ENCODE data around the gene TCL1A. TPM values are rescaled to one million over a fixed set of nuclear protein-coding genes. Genes with fewer than 3 reads are reported as not detected.

Gene TCL1A
- polyA plus RNA-seq, 1 donor (not counting 4 experiments of a cell fraction or from before 2014, with no cell fraction given): not detected

DNA sequence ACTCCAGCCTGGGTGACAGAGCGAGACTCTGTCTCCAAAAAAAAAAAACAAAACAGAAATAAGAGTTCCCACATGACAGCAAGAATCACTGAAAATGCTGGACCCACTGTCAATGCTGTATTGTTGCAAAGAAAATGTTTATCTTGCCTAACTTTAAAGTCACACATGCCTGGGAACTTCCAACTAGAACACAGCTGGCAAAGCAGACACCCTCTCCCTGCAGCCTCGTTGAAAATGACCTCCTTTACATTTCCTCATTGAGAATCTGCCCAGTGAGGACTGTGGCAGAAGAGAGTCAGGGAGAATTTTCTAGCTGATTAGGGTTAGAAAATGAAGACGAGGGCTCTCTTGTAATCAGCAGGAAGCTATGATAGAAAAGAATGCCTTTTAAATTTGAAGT, 42.8 kb upstream of the TCL1A start:
- DNase-seq (ENCODE audit: low read depth, low spot score) (no peak), FAIRE-seq (no peak)
- Histone ChIP-seq H3K4me2 (ENCODE audit: control insufficient read depth, extremely low read depth, insufficient read depth, low read depth, low read length) (no peak overlapping the region), H3K4me3 (ENCODE audit: control insufficient read depth in 2 of 3, extremely low read depth in 1 of 3, insufficient read depth in 2 of 3, low read depth in 1 of 3, low read length in 3 of 3) (no peak overlapping the region), H3K4me1 (ENCODE audit: control insufficient read depth, extremely low read depth, insufficient read depth, low read length) (no peaks in the 10 kb centered on the region), H3K9me3 (ENCODE audit: control insufficient read depth, low read depth, low read length) (no peaks in the 10 kb centered on the region), H4K20me1 (ENCODE audit: control insufficient read depth, extremely low read depth, insufficient read depth, low read length) (no peaks in the 10 kb centered on the region), H3K27me3 (ENCODE audit: control insufficient read depth, extremely low read depth, insufficient read depth, low read length) (no peaks in the 10 kb centered on the region), H3K36me3 (ENCODE audit: control insufficient read depth in 2 of 2, extremely low read depth in 1 of 2, insufficient read depth in 2 of 2, low read length in 2 of 2) (no peaks in the 10 kb centered on the region), H3K9me1 (ENCODE audit: control insufficient read depth, extremely low read depth, insufficient read depth, low read length) (no peaks in the 10 kb centered on the region), H3K79me2 (ENCODE audit: control insufficient read depth, insufficient read depth, low read length) (no peaks in the 10 kb centered on the region), H3K27ac (ENCODE audit: control insufficient read depth, insufficient read depth, low read length) (no peak overlapping the region), H3K9ac (ENCODE audit: control insufficient read depth, extremely low read depth, insufficient read depth, low read length) (no peak overlapping the region), H2AFZ (ENCODE audit: control insufficient read depth, low read length) (no peak overlapping the region)
- TF ChIP-seq, protein P1, sequence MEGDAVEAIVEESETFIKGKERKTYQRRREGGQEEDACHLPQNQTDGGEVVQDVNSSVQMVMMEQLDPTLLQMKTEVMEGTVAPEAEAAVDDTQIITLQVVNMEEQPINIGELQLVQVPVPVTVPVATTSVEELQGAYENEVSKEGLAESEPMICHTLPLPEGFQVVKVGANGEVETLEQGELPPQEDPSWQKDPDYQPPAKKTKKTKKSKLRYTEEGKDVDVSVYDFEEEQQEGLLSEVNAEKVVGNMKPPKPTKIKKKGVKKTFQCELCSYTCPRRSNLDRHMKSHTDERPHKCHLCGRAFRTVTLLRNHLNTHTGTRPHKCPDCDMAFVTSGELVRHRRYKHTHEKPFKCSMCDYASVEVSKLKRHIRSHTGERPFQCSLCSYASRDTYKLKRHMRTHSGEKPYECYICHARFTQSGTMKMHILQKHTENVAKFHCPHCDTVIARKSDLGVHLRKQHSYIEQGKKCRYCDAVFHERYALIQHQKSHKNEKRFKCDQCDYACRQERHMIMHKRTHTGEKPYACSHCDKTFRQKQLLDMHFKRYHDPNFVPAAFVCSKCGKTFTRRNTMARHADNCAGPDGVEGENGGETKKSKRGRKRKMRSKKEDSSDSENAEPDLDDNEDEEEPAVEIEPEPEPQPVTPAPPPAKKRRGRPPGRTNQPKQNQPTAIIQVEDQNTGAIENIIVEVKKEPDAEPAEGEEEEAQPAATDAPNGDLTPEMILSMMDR (optimal IDR thresholded peaks at IDR 0.05 in 1 of 3, IDR thresholded peaks at IDR 0.05 in 1 of 3, conservative IDR thresholded peaks at IDR 0.05 in 1 of 3; ENCODE audit: extremely low read depth in 1 of 3, insufficient read depth in 2 of 3, low read length in 3 of 3): no peak
- no peak for TF ChIP-seq EZH2 (IDR thresholded peaks at IDR 0.05; ENCODE audit: low read length)
- dilution Hi-C loops (cut with MboI; ENCODE audit: extremely low pct_ligation_motif_present, low sequenced_read_pairs): no loop called here

DNA sequence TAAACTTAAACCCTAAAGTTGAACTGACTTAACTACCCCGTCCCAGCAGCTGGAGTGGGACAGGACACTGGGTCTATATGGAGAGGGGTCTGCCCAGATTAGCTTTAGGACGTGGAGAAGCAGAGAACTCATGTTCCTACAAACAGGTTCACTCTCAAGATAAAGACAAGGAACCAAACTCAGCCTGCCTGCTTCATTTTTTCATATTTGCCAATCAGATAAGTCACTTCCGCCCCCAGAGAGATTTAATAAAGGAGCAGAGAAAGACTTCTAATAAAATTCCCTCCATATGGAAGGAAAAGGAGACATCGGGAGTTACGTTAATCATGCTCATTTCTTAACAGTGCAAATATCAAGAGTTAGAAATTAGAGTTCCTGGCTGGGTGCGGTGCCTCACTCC, 42.2 kb upstream of the TCL1A start:
- H3K27me3 ChIP-seq (ENCODE audit: control insufficient read depth, extremely low read depth, insufficient read depth, low read length): no peaks in the 10 kb centered on the region
- H3K79me2 ChIP-seq (ENCODE audit: control insufficient read depth, insufficient read depth, low read length): no peaks in the 10 kb centered on the region
- no peaks in the 10 kb centered on the region for H3K36me3 ChIP-seq (ENCODE audit: control insufficient read depth in 2 of 2, extremely low read depth in 1 of 2, insufficient read depth in 2 of 2, low read length in 2 of 2)
- FAIRE-seq (no peak), DNase-seq (ENCODE audit: low read depth, low spot score) (no peak)
- no peak overlapping the region for H3K27ac ChIP-seq (ENCODE audit: control insufficient read depth, insufficient read depth, low read length)
- dilution Hi-C loops (cut with MboI; ENCODE audit: extremely low pct_ligation_motif_present, low sequenced_read_pairs): no loop called here
- no peak overlapping the region for H3K9ac ChIP-seq (ENCODE audit: control insufficient read depth, extremely low read depth, insufficient read depth, low read length)
- H3K4me3 ChIP-seq (ENCODE audit: control insufficient read depth in 2 of 3, extremely low read depth in 1 of 3, insufficient read depth in 2 of 3, low read depth in 1 of 3, low read length in 3 of 3): no peak overlapping the region
- H3K4me2 ChIP-seq (ENCODE audit: control insufficient read depth, extremely low read depth, insufficient read depth, low read depth, low read length): no peak overlapping the region
- no peak for TF ChIP-seq EZH2 (IDR thresholded peaks at IDR 0.05; ENCODE audit: low read length)
- TF ChIP-seq, protein P1 (optimal IDR thresholded peaks at IDR 0.05 in 1 of 3, IDR thresholded peaks at IDR 0.05 in 1 of 3, conservative IDR thresholded peaks at IDR 0.05 in 1 of 3; ENCODE audit: extremely low read depth in 1 of 3, insufficient read depth in 2 of 3, low read length in 3 of 3): no peak
- H2AFZ ChIP-seq (ENCODE audit: control insufficient read depth, low read length): no peak overlapping the region
- H3K9me3 ChIP-seq (ENCODE audit: control insufficient read depth, low read depth, low read length): no peaks in the 10 kb centered on the region
- no peaks in the 10 kb centered on the region for H4K20me1 ChIP-seq (ENCODE audit: control insufficient read depth, extremely low read depth, insufficient read depth, low read length)
- H3K4me1 ChIP-seq (ENCODE audit: control insufficient read depth, extremely low read depth, insufficient read depth, low read length): no peaks in the 10 kb centered on the region
- no peaks in the 10 kb centered on the region for H3K9me1 ChIP-seq (ENCODE audit: control insufficient read depth, extremely low read depth, insufficient read depth, low read length)

Measured in keratinocyte (primary cell).